Body of pancreas (tissue), 4 donors: ENCODE results near the gene LINC01488. TPM values are rescaled to one million over a fixed set of nuclear protein-coding genes. Genes with fewer than 3 reads are reported as not detected.

Experiments
- ATAC-seq: fragments of 150-250 bp; one replicate; pipeline ENCODE4 v1.9.1; 2016
- DNase-seq, 4 donors: peaks; one replicate each; pipeline ENCODE4 v3.0.0-alpha.2; 2019
- H3K27ac ChIP-seq, 4 donors: fragments of 200-600 bp; sonication (generic); 1 replicate in 3 of 4; 2 replicates in 1 of 4; pipeline versions ENCODE4 v1.5.1 to v1.6.1; 2016 to 2019; ENCODE audit warnings: mild to moderate bottlenecking in 1 of 4, mixed read lengths in 1 of 4, moderate library complexity in 1 of 4
- H3K27me3 ChIP-seq, 2 donors: fragments of 200-600 bp; sonication (generic); one replicate each; pipeline ENCODE4 v1.6.0; 2016; ENCODE audit warnings: mild to moderate bottlenecking in 1 of 2
- H3K36me3 ChIP-seq, 2 donors: fragments of 200-600 bp; sonication (generic); replicated peaks in 1 of 2; 2 replicates each; pipeline ENCODE4 v1.5.1; 2016; ENCODE audit warnings: low read depth in 2 of 2; ENCODE audit not compliant: insufficient read depth in 1 of 2
- H3K4me1 ChIP-seq: fragments of 200-600 bp; sonication (generic); one replicate; pipeline ENCODE4 v1.6.0; 2016
- H3K4me3 ChIP-seq, 2 donors: fragments of 200-600 bp; sonication (generic); 1 replicate in 1 of 2; 2 replicates in 1 of 2; pipeline ENCODE4 v1.5.1; 2016 to 2019
- H3K9me3 ChIP-seq, 3 donors: fragments of 200-600 bp; sonication (generic); 1 replicate in 2 of 3; 2 replicates in 1 of 3; pipeline ENCODE4 v1.5.1; 2016
- POLR2A ChIP-seq, 3 donors: fragments of 450-650 bp; IDR thresholded peaks; one replicate each; pipeline ENCODE4 v1.6.1; 2016; ENCODE audit warnings: antibody characterized with exemption in 3 of 3, mild to moderate bottlenecking in 2 of 3
- WGBS, 2 donors: methylation state at CpG; one replicate each; pipeline ENCODE4 v1.1.5; 2017; 5-methylcytosine and 5-hydroxymethylcytosine counted together
- intact Hi-C: fragments of 100-400 bp; cut with DNase I; formaldehyde crosslinking; loops from one replicate; pipeline ENCODE4 v1.15.1; 2023
- total RNA-seq, 2 donors: library from RNA; depleted of rRNA; stranded (reverse); fragments of >200 nt; gene quantifications; one replicate each; pipeline ENCODE4 v1.1.0, GENCODE V29; 2016
- TF ChIP-seq, protein P1 (sequence below), 7 experiments: fragments of 450-650 bp in 4 of 7; fragments of 200-600 bp in 3 of 7; sonication (generic) in 3 of 7; IDR thresholded peaks; one replicate each; pipeline ENCODE4 v1.5.1; 2016 to 2019; ENCODE audit warnings: antibody characterized with exemption in 7 of 7

The LINC01488 gene
- total RNA-seq, 2 donors from 2014 or later: not detected

DNA sequence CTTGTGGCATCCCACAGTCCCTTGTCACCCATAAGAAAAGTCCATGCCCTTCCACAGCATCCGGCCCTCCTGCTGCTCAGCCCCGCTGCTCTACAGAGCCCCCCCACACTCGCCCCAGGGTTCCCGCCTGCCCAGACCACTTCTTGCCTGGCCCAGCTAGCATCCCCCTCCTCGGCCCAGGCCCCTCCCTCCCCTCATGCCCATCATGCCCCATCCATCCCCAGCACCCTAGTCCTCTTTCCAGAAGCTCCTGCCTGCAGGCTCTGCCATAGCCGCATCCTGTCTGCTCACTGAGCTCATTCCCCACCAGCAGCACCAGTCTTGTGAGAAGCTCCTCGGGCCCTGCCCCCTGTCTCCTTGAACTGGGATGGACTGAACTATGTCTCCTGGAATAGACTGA lies 54.4 kb downstream of the LINC01488 start:
- TF ChIP-seq, protein P1, sequence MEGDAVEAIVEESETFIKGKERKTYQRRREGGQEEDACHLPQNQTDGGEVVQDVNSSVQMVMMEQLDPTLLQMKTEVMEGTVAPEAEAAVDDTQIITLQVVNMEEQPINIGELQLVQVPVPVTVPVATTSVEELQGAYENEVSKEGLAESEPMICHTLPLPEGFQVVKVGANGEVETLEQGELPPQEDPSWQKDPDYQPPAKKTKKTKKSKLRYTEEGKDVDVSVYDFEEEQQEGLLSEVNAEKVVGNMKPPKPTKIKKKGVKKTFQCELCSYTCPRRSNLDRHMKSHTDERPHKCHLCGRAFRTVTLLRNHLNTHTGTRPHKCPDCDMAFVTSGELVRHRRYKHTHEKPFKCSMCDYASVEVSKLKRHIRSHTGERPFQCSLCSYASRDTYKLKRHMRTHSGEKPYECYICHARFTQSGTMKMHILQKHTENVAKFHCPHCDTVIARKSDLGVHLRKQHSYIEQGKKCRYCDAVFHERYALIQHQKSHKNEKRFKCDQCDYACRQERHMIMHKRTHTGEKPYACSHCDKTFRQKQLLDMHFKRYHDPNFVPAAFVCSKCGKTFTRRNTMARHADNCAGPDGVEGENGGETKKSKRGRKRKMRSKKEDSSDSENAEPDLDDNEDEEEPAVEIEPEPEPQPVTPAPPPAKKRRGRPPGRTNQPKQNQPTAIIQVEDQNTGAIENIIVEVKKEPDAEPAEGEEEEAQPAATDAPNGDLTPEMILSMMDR (IDR thresholded peaks at IDR 0.05): no peak
- TF ChIP-seq POLR2A (IDR thresholded peaks at IDR 0.05): no peak
- Histone ChIP-seq H3K36me3 (no peaks in the 10 kb centered on the region), H3K27ac (no peak overlapping the region), H3K4me3 (no peak overlapping the region), H3K27me3 (no peaks in the 10 kb centered on the region), H3K9me3 (no peaks in the 10 kb centered on the region), H3K4me1 (peaks cover 3% of the 10 kb centered on the region)
- intact Hi-C loops: no loop called here
- 75 to 87% methylated on average over 6 to 7 of the region's 7 CpGs for WGBS, 2 donors
- ATAC-seq (no peak), DNase-seq (no peak)

DNA sequence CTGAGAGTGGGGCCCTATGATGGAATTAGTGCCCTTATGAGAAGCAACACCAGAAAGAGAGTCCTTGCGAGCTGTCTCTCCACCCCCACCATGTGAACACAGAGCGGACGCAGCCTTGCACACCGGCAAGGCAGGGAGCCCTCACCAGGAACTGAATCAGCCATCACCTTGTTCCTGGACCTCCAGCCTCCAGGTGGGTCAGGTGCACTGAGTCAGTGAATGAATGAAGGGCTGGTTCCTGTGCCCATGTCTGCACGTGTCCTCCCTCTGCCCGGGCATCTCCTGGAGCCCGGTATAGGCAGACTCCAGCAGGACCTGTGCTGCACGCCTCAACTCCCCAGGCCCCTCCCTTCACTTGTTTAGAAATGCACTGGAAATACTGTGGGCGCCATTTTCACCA lies 54.9 kb downstream of the LINC01488 start:
- 84 to 86% methylated on average over 5 to 9 of the region's 9 CpGs for WGBS, 2 donors
- Histone ChIP-seq H3K27me3 (no peaks in the 10 kb centered on the region), H3K4me3 (no peak overlapping the region), H3K36me3 (no peaks in the 10 kb centered on the region), H3K9me3 (no peaks in the 10 kb centered on the region), H3K4me1 (peaks cover 7% of the 10 kb centered on the region), H3K27ac (no peak overlapping the region)
- intact Hi-C loops: no loop called here
- no peak for TF ChIP-seq POLR2A (IDR thresholded peaks at IDR 0.05)
- TF ChIP-seq, protein P1 (IDR thresholded peaks at IDR 0.05): no peak
- no peak for ATAC-seq
- DNase-seq: no peak

- H3K9me3 ChIP-seq: no peaks in the 10 kb centered on the region
- intact Hi-C loops: no loop called here
- ATAC-seq: no peak
- H3K36me3 ChIP-seq: no peaks in the 10 kb centered on the region
- TF ChIP-seq POLR2A (IDR thresholded peaks at IDR 0.05): no peak
- TF ChIP-seq, protein P1 (IDR thresholded peaks at IDR 0.05): no peak
- H3K27ac ChIP-seq: no peak overlapping the region
- DNase-seq: no peak
- WGBS, 2 donors: 67 to 71% methylated on average over 7 to 10 of the region's 10 CpGs
- H3K4me3 ChIP-seq: no peak overlapping the region
- H3K27me3 ChIP-seq: no peaks in the 10 kb centered on the region
- peaks cover 14% of the 10 kb centered on the region for H3K4me1 ChIP-seq
Observed at GRCh38 chr11:69537126-69537525, 55.7 kb downstream of the LINC01488 start.

- Histone ChIP-seq H3K4me3 (no peak overlapping the region), H3K36me3 (no peaks in the 10 kb centered on the region), H3K27ac (no peak overlapping the region), H3K4me1 (peaks cover 14% of the 10 kb centered on the region), H3K27me3 (no peaks in the 10 kb centered on the region), H3K9me3 (no peaks in the 10 kb centered on the region)
- no peak for ATAC-seq
- intact Hi-C loops: no loop called here
- no peak for TF ChIP-seq POLR2A (IDR thresholded peaks at IDR 0.05)
- TF ChIP-seq, protein P1 (IDR thresholded peaks at IDR 0.05): no peak
- 76 to 84% methylated on average over 11 to 12 of the region's 12 CpGs for WGBS, 2 donors
- no peak for DNase-seq
Observed at GRCh38 chr11:69537855-69538640, 56.6 kb downstream of the LINC01488 start.

DNA sequence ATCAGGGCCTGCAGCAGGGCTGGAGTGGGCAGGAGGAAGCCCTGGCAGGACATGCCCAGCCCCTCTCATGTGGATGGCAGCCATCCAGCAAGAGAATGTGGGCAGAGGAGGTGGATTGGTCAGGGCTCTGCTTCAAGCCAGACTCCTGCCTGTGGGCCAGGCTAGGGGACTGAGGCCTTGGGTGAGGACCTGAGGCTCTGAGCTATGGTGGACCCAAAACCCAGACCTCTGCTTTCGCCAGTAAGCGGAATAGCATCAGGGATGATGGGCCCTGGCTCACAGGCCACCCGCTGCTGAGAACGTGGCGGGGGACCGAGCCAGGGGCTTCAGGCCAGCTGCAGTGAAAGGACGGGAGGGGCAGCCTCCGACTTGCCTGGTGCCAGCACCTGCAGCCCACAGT lies 57.4 kb downstream of the LINC01488 start:
- H3K4me3 ChIP-seq: no peak overlapping the region
- 82 to 89% methylated on average over 2 to 8 of the region's 8 CpGs for WGBS, 2 donors
- no peaks in the 10 kb centered on the region for H3K27me3 ChIP-seq
- TF ChIP-seq POLR2A (IDR thresholded peaks at IDR 0.05): no peak
- TF ChIP-seq, protein P1 (IDR thresholded peaks at IDR 0.05): no peak
- no peak overlapping the region for H3K27ac ChIP-seq
- H3K9me3 ChIP-seq: no peaks in the 10 kb centered on the region
- intact Hi-C loops: no loop called here
- no peaks in the 10 kb centered on the region for H3K36me3 ChIP-seq
- H3K4me1 ChIP-seq: peaks cover 14% of the 10 kb centered on the region
- DNase-seq: peak in 2 of 4 donors; percentile 16 to 23
- no peak for ATAC-seq
